Left ventricle myocardium superior (tissue), 1 donor: ENCODE measurements around the gene TERB1. TPM values are rescaled to one million over a fixed set of nuclear protein-coding genes. Genes with fewer than 3 reads are reported as not detected.
"Not testable (repeated sequence)": the region's sequence is repeated elsewhere in the genome, so short reads cannot be mapped to it uniquely, and the experiment has no call there.

Source experiments
- ATAC-seq: fragments of 200-7000 bp; cut with Tn5 transposase; one replicate; pipeline ENCODE4 v1.9.1; 2020; ENCODE audit warnings: mild to moderate bottlenecking, moderate library complexity
- DNase-seq: peaks from one replicate; pipeline ENCODE4 v3.0.0-alpha.2; 2020
- intact Hi-C: fragments of 100-400 bp; cut with micrococcal nuclease; formaldehyde crosslinking; loops from one replicate; pipeline ENCODE4 v1.11.0; 2022
- total RNA-seq: library from RNA; stranded (reverse); fragmentation: NEBNext Ultra II Directional; extraction: Animal tissue kit (Norgen Biotek cat#: 25700); gene quantifications from one replicate; pipeline ENCODE4 v1.2.1, GENCODE V29; 2021
- donor health status: DM: no; HTN: yes; CAD: no; lungs with severe emphysema.

TERB1 gene
- total RNA-seq, 1 donor from 2014 or later: not detected

DNA sequence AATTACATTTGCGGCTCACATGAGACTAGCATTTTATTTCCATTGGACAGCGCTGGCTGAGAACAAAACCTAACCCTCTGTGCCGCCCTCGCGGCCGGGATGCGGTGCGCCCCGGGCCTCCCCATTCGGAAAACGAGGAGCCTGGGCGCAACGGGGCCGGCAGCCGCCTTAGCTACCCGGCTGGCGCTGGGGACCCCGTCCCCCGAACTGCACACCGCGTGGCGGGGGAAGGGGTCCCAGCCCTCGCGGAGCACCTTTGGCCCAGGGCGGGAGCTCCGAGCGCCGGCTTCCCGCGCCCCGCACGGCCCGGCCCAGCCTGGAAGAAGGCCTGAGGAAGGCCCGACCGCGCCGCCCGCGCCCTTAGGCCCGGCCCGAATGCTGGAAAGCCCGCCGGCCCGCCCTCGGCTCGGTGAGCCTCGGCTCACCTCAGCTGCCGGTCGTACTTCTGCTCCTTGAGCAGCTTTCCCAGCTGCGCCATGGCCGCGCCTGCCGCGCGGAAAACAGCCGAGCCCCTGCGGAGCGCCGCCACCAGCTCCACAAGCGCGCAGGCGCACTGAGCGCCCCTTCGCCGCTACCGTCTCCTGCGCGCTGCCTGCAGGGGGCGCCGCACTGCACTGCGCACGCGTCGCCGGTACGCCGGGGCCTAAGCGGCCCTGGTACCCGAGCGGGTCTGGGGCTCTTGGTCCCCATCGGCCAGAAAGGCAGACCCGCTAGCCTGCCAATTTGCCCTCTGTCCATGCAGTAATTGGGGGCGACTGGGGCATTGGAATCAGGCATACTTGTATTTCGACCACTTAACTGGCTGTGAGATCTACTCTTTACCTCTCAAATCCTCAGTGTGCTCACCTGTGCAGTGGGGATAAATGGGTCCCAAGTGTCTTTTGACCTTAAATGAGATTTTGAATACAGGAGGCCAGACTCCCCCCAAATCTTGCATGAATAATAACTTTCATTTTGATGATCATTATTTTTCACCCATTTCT lies 29.3 kb upstream of the TERB1 start, which contains the start of gene NAE1:
Gene NAE1 (minus strand): TSS at position 555 of the 983 bp plus-strand sequence. CDS start 77 bp downstream, at position 478.
- ATAC-seq: peak; percentile 99
- intact Hi-C loops: no loop called here
- DNase-seq: peak; percentile 95

DNA sequence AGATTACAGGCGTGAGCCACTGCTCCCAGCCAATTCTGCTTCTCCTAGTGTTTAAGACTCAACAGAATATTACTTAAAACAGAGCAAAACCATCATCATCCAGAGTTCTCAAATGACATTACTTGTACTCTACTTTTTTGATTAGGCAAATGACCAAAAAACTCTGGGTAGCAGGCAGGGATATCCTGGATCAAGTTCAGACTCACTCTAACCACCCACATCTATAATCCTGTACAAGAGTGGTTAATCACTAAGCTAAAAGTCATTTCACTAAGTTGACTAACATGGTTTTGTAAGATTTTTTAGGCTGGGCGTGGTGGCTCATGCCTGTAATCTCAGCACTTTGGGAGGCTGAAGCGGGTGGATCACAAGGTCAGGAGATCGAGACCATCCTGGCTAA lies 22.6 kb upstream of the TERB1 start:
- no peak for DNase-seq
- ATAC-seq: no peak
- intact Hi-C loops: no loop called here

DNA sequence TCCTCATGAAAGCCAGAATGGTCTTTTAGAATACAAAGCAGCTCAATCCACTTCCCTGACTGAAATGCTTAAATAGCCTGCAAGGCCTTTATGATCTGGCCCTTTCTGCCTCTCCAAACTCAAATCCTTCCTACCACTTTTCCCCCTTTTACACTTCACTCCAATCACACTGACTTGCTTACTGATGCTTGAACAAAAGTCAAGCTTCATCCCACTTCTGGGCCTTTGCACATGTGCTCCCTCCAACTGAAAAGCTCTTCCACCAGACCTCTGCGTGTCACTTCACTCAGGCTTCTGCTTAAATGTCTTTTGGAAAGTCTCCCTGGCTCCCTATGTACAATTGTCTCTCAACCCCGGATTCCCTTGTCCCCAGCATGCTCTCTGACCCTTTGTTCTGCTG lies 13.3 kb upstream of the TERB1 start:
- intact Hi-C loops: no loop called here
- no peak for ATAC-seq
- no peak for DNase-seq

DNA sequence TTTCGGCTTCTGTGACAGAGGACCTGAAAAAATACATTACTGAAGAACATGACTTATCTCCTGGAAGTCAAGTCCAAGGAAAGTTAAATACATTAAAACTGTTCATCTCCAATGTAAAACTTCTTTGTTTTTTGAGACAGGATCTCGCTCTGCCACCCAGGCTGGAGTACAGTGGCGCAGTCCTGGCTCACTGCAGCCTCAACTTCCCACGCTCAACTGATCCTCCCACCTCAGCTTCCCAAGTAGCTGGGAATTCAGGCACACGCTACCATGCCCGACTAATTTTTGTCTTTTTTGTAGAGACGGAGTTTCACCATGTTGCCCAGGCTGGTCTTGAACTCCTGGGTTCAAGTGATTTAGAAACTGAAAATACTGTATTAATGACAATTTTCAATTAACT lies 9.7 kb upstream of the TERB1 start:
- DNase-seq (no peak), ATAC-seq (no peak)
- intact Hi-C loops: no loop called here

DNA sequence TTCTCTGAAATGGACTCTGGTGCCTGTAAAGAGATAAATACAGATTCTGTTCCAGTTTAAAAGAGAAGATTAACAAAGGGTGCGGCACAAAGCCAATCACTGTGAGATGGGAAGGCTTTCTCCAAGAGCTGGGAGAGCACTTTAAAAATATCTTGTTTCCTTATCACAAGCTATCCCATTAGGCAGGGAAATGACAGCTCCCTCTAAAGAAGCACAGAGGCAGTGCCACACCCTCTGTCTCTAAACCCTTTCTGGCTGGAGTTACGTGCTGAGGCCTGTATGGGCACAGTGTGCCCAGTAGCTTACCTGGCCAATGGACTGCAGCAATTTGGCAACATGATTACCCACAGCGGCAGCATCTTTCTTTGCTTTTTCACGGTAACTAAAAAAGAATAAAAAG lies 9.0 kb upstream of the TERB1 start:
- DNase-seq (no peak), ATAC-seq (peak; percentile 38)
- intact Hi-C loops: no loop called here

DNA sequence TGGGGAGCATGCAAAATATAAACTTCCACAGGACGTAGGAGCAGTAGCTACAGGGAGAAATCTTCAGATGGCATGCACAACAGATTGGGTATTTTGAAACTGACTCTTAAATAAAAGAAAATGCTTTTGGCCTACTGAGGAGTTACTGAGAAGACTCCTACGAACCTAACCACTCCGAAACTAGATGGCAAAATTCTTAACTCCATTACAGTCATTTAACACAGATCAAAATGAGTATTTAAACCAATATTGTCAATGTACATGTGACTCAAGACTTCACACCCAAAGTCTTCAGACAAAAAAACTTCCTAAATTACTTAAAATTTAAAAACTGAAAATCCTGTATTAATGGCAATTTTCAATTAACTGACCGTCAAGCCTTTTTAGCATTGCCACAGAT lies 8.4 kb upstream of the TERB1 start:
- DNase-seq: no peak
- ATAC-seq: no peak
- intact Hi-C loops: no loop called here

DNA sequence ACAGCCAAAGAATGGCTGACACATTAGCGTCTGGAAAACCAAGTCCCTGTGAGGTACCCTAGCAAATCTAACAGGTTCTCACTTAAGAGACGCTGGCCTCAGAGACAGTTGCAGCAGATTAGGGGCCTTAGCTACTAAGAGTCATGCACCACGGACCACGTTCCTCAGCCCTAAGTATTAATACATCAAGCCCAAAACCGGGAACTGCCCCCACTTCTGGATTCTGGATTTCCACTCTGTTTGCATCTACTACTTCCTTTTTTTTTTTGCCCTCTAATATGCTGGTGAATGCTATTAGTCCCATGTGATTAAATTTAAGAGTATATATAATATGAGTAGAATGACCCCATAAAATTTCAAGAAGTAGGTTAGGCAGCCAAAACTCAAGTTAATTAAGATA lies 775 bp upstream of the TERB1 start:
- DNase-seq (no peak), ATAC-seq (no peak)
- intact Hi-C loops: no loop called here

DNA sequence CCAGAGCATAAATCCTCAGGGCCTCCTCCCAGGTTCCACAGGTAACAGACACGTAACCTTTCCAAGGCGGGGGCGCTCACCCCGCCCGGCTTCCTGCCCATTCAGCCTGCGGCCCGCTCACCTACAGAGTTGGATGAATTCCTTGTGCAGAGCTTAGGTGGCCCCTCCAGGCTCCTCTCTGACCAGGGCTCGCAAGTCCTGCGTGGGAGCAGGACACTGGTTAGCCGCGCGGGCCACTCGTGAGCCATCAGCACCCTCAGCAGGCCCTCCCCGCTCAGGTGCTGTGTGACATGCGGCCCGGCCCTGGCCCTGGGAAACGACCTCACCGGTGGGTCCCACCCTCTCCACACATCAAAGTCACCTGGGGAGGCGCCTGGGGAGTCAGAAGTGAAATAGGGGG lies 528 bp downstream of the TERB1 start:
- no peak for DNase-seq
- no peak for ATAC-seq
- intact Hi-C loops: no loop called here

DNA sequence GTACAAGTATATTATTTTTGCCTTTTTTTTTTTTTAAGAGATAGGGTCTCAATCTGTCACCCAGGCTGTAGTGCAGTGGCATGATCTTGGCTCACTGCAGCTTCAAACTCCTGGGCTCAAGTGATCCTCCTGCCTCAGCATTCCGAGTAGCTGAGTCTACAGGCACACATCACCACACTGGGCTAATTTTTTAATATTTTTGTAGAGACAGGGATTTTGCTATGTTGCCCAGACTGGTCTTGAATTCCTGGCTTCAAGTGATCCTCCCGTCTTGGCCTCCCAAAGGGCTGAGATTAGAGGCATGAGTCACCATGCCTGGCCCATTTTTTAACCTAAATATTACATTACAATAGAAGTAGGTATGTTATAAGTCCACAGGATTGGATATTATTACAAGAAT lies 3.2 kb downstream of the TERB1 start:
- intact Hi-C loops: no loop called here
- no peak for ATAC-seq
- no peak for DNase-seq

DNA sequence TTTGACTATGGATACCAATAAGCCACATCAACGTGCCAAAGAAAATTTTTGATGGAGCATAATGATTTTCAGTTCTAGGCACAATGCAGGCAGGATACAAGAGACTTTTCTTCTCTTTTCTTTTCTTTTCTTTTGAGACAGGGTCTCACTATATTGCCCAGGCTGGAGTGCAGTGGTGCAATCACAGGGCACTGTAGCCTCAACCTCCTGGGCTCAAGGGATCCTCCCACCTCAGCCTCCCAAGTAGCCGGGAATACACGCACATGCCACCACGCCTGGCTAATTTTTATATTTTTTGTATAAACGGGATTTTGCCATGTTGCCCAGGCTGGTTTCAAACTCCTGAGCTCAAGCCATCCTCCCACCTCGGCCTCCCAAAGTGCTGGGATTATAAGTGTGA lies 7.4 kb downstream of the TERB1 start:
- ATAC-seq, intact Hi-C loops: not testable (repeated sequence)

DNA sequence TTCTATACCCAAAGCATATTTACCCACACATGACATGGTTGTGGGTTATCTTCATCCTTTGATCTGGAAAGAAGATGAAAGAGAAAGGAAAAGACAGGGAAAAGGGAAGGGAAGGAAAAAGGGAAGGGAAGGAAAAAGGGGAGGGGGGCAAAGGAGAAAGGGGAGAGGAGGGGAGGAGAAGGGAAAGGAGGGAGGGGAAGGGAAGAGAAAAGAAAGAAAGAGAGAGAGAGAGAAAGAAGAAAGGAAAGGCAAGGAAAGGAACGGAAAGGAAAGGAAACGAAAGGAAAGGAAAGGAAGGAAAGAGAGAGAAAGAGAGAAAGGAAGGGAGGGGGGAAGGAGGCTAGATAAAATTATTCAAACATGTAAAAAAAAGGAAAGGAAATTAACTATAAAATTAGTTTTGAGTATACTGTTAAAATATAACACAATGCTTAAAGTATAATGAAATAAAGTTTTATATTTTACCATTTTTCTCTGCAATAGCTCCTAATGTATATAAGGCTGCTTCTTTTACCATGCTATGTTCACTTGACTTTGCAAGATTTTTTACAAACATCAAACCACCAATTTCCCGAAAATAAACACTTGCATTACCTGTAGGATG lies 11.2 kb downstream of the TERB1 start:
- no peak for ATAC-seq
- intact Hi-C loops: no loop called here
- no peak for DNase-seq

More for the DNA sequence above, 7.4 kb downstream of the TERB1 start:
- DNase-seq: not testable (repeated sequence)

DNA sequence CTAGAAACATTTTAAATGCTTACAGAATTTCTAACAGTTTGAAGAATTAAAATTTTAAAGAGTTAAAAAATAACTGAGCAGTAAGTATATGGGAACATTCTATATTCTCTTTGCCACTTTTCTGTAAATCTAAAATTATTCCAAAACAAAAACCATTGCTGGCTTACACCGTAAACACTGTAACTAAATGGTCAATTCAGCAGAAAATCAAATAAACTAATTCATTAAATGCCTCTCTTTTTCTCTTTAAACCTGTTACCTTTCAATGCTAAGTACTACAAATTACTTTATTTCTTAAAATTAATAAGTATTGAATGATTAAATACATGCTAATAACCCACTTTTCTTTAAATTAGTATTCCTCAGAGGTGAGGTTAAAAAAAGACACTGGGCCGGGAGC lies 14.0 kb downstream of the TERB1 start:
- DNase-seq (no peak), ATAC-seq (no peak)
- intact Hi-C loops: no loop called here

DNA sequence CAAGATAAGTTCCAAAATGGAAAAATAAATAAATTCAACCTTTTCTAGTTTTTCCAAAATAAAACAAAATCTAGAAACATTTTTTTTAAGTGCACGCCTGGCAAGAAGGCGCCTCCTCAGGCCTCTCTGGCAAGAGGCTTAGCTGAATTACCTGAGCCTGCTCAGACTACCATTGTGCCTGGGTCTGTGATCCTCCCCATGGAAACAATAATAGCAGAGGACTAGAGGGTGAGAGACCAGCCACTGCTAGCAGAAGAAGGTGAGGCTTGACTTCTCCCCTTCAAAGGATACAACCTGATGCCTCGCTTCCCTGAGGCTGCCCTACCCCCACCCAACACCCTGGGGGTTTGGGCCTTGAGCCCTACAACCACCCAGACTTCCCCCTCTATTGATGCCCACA lies 14.8 kb downstream of the TERB1 start:
- intact Hi-C loops: no loop called here
- ATAC-seq (no peak), DNase-seq (no peak)

DNA sequence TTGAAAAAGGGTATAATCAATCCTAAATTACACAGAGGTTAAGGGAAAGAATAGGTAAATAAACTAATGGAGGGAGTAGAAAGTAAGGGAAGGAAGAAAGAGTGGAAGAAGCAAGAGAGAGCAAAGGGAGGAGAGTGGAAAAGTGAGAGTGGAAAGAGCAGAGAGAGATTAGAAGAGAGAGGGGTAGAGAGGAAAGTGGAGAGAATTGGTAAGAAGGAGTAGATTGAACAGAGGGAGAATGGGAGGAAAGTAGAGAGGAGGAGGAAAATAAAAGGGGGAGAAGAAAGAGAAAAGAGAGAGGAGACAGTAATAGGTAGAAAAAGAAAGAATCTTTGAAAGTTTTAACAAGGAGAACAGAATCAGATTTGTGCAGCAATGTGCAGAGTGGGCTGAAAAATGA lies 24.9 kb downstream of the TERB1 start:
- no peak for ATAC-seq
- intact Hi-C loops: no loop called here
- no peak for DNase-seq

DNA sequence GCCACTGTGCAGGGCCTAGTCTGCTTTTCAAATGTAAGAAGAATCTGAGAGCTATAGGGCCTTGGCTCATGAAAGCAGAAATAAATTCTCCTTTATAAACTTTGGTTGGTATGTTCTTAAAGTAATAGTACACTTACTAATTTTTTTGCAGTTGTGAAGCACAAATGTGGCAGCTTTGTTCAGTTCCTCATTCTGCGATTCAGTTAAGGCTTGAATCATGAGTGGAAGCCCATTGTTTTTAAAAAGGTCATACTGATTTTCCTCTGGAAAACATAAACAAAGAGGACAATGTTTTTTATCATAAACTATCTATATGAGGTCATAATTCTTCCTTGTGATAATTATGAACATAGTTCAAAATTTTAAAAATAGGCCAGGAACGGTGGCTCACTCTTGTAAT lies 26.4 kb downstream of the TERB1 start:
- ATAC-seq (no peak), DNase-seq (no peak)
- intact Hi-C loops: no loop called here

DNA sequence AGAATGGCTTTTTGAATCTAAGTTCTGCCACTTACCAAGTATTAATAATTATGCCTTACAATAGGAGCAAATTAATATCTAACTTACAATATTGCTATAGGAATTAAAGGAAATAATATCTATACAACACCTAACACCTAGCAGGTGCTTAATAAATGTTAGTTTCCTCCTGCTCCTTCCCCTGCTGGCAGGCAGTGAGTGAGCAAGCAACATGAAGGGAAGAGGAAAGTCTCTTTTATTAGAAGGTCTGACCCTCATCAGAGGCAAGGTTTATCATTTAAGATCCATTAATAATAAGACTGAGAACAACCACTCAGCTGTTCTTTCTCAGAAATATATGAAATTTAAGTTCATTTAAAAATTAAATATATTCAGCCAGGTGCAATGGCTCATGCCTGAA lies 43.3 kb downstream of the TERB1 start:
- intact Hi-C loops: no loop called here
- DNase-seq (no peak), ATAC-seq (no peak)

DNA sequence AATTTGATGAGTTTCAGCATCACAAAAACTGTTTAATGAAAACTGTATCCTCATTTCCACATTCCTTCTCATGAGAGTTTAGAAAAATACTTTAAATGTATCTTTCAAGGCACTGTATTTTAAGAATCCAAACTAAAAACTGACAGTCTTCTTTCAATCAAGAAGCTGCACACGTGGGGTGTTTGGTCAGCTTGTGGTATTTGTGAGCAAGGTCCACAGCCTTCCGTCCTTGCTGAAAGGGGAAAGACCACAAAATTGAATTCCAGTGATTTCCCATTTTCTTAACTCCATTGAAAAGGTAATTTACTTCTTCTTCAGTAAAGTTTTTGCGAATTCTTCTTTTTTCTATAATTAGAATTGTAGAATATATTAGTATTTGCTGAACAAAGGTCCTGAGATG lies 46.6 kb downstream of the TERB1 start:
- intact Hi-C loops: no loop called here

DNA sequence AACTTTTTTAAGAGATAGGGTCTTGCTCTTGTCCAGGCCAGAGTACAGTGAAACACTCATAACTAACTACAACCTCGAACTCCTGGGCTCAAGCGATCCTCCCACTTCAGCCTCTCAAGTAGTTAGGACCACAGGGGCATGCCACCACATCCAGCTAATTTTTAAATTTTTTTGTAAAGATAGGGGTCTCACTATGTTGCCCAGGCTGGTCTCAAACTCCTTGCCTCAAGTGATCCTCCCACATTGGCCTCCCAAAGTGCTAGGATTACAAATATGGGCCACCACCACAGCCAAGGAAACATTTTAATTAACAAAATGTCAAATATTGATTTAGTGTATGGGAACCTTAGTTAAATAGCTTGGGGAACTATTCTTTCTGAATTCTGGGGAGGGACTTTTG lies 47.2 kb downstream of the TERB1 start:
- intact Hi-C loops: no loop called here
- DNase-seq (no peak), ATAC-seq (no peak)

More for the DNA sequence above, 46.6 kb downstream of the TERB1 start:
- ATAC-seq: no peak
- no peak for DNase-seq

DNA sequence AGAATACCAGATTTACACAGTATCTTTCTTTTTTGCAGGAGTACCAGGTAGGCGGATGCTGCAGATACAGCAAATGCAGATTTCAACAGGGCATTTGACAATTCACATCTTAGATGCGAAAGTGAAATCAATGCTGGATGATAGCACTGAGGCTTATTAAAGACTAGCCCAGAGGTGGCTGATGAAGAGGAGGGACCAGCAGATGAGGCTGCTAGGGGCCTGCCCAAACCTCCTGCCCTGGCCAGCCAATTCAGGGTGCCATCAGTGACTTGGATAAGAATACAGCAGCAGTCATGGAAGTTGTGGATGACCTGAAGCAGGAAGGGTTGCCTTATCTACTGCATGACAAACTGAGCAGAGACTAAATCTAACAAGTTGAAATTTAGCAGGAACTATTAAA lies 48.4 kb downstream of the TERB1 start:
- no peak for DNase-seq
- no peak for ATAC-seq
- intact Hi-C loops: no loop called here

DNA sequence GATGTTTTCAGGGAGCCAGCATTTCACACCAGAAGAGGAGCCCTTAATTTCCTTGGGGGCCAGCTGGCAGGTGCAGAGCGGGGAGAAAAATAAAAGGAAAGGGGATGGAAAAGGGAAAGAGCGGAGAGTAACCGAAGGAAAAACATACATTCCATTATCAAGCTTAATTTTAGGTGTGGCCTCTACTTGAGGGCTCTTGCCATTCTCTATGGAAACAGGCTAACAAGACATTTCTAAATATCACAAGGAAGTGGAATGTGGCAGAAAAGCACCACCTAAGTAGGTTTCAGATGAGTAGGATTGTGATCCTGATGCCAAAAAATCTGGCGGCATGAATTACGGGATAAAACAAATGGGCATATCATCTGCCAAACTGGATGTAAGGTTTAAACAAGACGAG lies 49.0 kb downstream of the TERB1 start:
- intact Hi-C loops: no loop called here
- DNase-seq: no peak
- no peak for ATAC-seq

DNA sequence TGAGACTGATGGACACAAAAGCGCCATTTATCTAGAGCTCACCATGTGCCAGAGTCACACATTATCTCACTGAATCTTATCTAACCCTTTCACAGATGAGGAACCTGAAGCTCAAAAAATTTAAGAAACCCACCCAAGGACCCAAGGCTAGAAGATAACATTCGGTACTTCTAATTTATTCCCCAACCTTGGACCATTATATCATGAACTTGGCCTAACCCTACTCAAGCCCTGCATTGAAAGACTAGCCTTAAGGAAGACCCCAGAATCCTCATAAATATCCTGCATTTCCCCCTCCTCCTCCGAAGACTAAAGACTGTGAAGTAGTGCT lies 49.4 kb downstream of the TERB1 start:
- intact Hi-C loops: no loop called here
- no peak for DNase-seq
- ATAC-seq: no peak
